ENCODE data around the gene NHSL2. TPM values are rescaled to one million over a fixed set of nuclear protein-coding genes. Genes with fewer than 3 reads are reported as not detected.

Gene NHSL2
- total RNA-seq, 1 experiment from 2014 or later, result 0.36 TPM

DNA sequence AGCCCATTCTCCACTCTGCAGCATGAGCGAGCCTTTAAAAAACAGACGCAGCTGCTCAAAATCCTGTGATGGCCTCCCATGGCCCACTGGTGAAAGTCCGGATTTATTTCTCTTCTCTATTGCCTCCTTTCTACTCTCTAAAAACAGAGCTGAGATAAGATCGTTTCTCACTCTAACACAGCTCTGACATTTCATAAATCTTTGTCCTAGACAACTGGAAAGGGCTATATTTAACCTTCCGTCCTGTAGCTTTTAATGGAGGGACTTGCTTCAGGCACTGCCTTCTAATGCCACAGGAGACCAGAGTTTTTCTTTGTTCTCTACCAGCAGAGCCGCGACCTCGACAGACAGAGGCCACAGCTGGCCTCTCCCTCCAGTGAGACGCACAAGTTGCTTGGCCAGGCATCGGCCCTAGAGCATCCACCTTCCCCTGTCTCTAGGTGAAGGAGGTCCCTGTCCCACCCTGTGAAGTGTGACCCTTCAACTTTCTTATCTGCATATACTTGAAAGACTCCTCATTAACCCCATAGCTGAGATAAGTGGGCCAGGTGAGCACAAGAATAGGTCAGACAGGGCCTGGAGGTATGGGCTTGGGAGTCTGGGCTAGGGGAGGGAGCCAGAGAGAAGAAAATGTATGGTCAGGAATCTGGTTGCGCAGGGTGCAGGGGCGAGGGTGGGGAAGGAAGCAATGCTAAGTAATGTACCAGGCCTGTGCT, 171.1 kb downstream of the NHSL2 start:
- ATAC-seq, result no peak
- no TSS peak for BruUV-seq (replicated peaks)
- Histone ChIP-seq H3K27me3 (ENCODE audit: control insufficient read depth, insufficient read depth, low read length) (no peaks in the 10 kb centered on the region), H3K36me3 (ENCODE audit: control insufficient read depth, insufficient read depth, low read length) (no peaks in the 10 kb centered on the region), H3K4me3 (ENCODE audit: low read depth in 2 of 2, low read length in 2 of 2) (no peak overlapping the region), H3K27ac (ENCODE audit: low read length) (no peak overlapping the region), H3K9me3 (ENCODE audit: control insufficient read depth, insufficient read depth, low read depth, low read length) (no peaks in the 10 kb centered on the region), H3K4me1 (ENCODE audit: control insufficient read depth, insufficient read depth, low read length) (no peaks in the 10 kb centered on the region)
- no peak for DNase-seq (ENCODE audit: low read depth, low spot score)
- in situ Hi-C loops (cut with HindIII; ENCODE audit: low pct_unique_long_range_greater_than_20kb, low sequenced_read_pairs), result no loop called here
- ChIA-PET POLR2A (no interaction called here), CTCF (no interaction called here)
- TF ChIP-seq TCF7L2 (IDR thresholded peaks at IDR 0.05; ENCODE audit: low read depth, low read length) (no peak), SIN3A (IDR thresholded peaks at IDR 0.05; ENCODE audit: borderline replicate concordance, insufficient read depth, low read depth, low read length) (no peak), POLR2AphosphoS5 (IDR thresholded peaks at IDR 0.05; ENCODE audit: low read depth, low read length) (no peak), CTCF (IDR thresholded peaks at IDR 0.05) (no peak), REST (IDR thresholded peaks at IDR 0.05; ENCODE audit: insufficient read depth in 1 of 2, low read depth in 2 of 2, low read length in 1 of 2) (no peak)
- intact Hi-C loops (cut with micrococcal nuclease; ENCODE audit: unreplicated experiment), result no loop called here

DNA sequence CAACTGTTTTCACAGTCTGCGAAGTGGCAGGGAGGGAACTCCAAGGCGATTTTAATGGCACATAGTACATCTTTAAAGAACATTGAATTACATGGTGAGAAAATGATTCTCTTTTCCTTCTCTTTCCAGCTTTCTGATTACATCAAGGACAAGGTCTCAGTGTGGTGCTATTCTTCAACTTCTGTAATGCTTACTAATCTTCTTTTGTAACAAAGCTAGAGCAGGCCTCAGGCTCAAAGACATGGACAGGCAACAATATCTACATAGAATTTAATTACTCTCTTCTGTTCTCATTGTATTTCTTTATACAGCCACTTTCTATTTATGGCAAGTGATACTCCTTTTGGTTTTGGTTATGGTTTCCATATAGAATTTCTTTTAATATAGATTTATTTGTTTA, 172.6 kb downstream of the NHSL2 start:
- Histone ChIP-seq H3K36me3 (ENCODE audit: control insufficient read depth, insufficient read depth, low read length) (no peaks in the 10 kb centered on the region), H3K27ac (ENCODE audit: low read length) (no peak overlapping the region), H3K4me3 (ENCODE audit: low read depth in 2 of 2, low read length in 2 of 2) (no peak overlapping the region), H3K27me3 (ENCODE audit: control insufficient read depth, insufficient read depth, low read length) (no peaks in the 10 kb centered on the region), H3K9me3 (ENCODE audit: control insufficient read depth, insufficient read depth, low read depth, low read length) (no peaks in the 10 kb centered on the region), H3K4me1 (ENCODE audit: control insufficient read depth, insufficient read depth, low read length) (no peaks in the 10 kb centered on the region)
- no TSS peak for BruUV-seq (replicated peaks)
- CTCF ChIA-PET, result no interaction called here
- in situ Hi-C loops (cut with HindIII; ENCODE audit: low pct_unique_long_range_greater_than_20kb, low sequenced_read_pairs), result no loop called here
- intact Hi-C loops (cut with micrococcal nuclease; ENCODE audit: unreplicated experiment), result no loop called here
- TF ChIP-seq CTCF (IDR thresholded peaks at IDR 0.05), result no peak
- TF ChIP-seq REST (IDR thresholded peaks at IDR 0.05; ENCODE audit: insufficient read depth in 1 of 2, low read depth in 2 of 2, low read length in 1 of 2), result no peak
- no peak for TF ChIP-seq TCF7L2 (IDR thresholded peaks at IDR 0.05; ENCODE audit: low read depth, low read length)
- no peak for TF ChIP-seq POLR2AphosphoS5 (IDR thresholded peaks at IDR 0.05; ENCODE audit: low read depth, low read length)
- TF ChIP-seq SIN3A (IDR thresholded peaks at IDR 0.05; ENCODE audit: borderline replicate concordance, insufficient read depth, low read depth, low read length), result no peak
- ATAC-seq (no peak), DNase-seq (ENCODE audit: low read depth, low spot score) (no peak)
- POLR2A ChIA-PET, result no interaction called here

Measured in Panc1 (cell line).